NCI-H2029 (cell line): Measurements from ENCODE around the gene CWH43.
"Not testable (repeated sequence)": the region's sequence is repeated elsewhere in the genome, so short reads cannot be mapped to it uniquely, and the experiment has no call there.

Source experiments
- DNase-seq: peaks from one replicate; lab custom pipeline; 2025; lab: John Stamatoyannopoulos, UW

Gene CWH43

DNA sequence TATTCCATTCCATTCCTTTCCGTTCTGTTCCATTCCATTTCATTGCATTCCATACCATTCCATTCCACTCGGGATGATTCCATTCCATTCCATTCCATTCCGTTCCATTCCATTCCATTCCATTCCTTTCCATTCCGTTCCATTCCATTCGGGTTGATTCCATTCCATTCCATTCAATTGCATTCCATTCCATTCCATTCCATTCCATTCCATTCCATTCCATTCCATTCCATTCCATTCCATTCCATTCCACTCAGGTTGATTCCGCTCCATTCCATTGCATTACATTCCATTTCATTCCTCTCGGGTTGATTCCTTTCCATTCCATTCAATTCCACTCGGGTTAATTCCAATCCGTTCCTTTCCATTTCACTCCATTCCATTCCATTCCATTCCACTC lies 111.0 kb downstream of the CWH43 start:
- not testable (repeated sequence) for DNase-seq

DNA sequence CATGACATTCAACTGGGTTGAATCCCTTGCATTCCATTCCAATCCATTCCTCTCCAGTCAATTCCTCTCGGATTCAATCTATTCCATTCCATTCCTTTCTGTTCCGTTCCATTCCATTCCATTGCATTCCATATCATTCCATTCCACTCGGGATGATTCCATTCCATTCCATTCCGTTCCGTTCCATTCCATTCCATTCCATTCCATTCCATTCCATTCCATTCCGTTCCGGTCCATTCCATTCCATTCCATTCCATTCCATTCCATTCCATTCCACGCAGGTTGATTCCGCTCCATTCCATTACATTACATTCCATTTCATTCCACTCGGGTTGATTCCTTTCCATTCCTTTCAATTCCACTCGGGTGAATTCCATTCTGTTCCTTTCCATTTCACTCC lies 111.4 kb downstream of the CWH43 start:
- DNase-seq: not testable (repeated sequence)

DNA sequence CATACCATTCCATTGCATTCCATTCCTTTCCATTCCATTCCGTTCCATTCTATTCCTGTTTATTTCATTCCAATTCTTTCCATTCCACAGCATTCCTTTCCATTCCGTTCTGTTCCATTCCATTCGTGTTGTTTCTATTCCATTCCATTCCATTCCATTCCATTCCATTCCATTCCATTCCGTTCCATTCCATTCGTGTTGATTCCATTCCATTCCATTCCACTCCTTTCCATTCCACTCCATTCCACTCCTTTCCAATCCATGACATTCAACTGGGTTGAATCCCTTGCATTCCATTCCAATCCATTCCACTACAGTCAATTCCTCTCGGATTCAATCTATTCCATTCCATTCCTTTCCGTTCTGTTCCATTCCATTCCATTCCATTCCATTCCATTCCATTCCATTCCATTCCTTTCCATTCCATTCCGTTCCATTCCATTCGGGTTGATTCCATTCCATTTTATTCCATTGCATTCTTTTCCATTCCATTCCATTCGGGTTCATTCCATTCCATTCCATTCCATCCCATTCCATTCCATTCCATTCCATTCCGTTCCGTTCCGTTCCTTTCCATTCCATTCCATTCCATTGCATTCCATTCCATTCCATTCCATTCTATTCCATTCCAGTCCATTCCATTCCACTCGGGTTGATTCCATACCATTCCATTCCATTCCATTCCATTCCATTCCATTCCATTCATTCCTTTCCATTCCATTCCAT lies 112.1 kb downstream of the CWH43 start:
- DNase-seq: not testable (repeated sequence)

DNA sequence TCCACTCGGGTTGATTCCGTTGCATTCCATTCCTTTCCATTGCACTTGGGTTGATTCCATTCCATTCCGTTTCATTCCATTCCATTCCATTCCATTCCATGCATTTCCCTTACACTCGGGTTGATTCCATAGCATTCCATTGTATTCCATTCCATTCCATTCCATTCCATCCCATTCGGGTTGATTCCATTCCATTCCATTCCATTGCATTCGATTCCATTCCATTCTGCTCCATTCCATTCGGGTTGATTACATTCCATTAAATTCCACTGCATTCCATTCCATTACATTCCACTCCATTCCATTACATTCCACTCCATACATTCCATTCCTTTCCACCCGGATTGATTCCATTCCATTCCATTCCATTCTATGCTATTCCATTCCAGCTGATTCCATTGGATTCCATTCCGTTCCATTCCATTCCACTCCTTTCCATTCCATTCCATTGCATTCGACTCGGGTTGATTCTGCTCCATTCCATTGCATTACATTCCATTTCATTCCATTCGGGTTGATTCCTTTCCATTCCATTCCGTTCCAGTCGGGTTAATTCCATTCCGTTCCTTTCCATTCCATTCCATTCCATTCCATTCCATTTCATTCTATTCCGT lies 113.9 kb downstream of the CWH43 start:
- not testable (repeated sequence) for DNase-seq

DNA sequence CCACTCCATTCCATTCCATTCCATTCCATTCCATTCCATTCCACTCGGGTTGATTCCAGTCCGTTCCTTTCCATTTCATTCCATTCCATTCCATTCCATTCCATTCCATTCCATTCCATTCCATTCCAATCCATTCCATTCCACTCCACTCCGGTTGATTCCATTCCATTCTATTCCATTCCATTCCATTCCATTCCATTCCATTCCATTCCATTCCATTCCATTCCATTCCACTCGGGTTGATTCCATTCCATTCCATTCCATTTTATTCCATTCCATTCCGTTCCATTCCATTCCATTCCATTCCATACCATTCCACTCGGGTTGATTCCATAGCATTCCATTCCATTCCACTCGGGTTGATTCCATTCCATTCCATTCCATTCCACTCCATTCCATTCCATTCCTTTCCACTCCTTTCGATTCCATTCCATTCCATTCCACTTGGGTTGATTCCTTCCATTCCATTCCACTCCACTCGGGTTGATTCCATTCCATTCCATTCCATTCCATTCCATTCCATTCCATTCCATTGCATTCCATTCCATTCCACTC lies 116.3 kb downstream of the CWH43 start:
- not testable (repeated sequence) for DNase-seq

DNA sequence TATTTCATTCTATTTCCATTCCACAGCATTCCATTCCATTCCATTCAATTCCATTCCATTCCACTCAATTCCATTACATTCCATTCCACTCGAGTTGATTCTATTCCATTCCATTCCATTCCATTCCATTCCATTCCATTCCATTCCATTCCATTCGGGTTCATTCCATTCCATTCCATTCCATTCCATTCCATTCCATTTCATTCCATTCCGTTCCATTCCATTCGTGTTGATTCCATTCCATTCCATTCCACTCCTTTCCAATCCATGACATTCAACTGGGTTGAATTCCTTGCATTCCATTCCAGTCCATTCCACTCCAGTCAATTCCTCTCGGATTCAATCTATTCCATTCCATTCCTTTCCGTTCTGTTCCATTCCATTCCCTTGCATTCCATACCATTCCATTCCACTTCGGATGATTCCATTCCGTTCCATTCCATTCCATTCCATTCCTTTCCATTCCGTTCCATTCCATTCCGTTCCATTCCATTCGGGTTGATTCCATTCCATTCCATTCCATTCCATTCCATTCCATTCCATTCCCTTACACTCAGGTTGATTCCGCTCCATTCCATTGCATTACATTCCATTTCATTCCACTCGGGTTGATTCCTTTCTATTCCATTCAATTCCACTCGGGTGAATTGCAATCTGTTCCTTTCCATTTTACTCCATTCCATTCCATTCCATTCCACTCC lies 117.5 kb downstream of the CWH43 start:
- not testable (repeated sequence) for DNase-seq

DNA sequence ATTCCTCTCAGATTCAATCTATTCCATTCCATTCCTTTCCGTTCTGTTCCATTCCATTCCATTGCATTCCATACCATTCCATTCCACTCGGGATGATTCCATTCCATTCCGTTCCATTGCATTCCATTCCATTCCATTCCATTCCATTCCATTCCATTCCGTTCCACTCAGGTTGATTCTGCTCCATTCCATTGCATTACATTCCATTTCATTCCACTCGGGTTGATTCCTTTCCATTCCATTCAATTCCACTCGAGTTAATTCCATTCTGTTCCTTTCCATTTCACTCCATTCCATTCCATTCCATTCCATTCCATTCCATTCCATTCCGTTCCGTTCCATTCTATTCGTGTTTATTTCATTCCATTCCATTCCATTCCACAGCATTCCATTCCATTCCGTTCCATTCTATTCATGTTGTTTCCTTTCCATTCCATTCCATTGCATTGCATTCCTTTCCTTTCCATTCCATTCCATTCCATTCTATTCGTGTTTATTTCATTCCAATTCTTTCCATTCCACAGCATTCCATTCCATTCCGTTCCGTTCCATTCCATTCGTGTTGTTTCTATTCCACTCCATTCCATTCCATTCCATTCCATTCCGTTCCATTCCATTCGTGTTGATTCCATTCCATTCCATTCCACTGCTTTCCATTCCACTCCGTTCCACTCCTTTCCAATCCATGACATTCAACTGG lies 118.3 kb downstream of the CWH43 start:
- not testable (repeated sequence) for DNase-seq

DNA sequence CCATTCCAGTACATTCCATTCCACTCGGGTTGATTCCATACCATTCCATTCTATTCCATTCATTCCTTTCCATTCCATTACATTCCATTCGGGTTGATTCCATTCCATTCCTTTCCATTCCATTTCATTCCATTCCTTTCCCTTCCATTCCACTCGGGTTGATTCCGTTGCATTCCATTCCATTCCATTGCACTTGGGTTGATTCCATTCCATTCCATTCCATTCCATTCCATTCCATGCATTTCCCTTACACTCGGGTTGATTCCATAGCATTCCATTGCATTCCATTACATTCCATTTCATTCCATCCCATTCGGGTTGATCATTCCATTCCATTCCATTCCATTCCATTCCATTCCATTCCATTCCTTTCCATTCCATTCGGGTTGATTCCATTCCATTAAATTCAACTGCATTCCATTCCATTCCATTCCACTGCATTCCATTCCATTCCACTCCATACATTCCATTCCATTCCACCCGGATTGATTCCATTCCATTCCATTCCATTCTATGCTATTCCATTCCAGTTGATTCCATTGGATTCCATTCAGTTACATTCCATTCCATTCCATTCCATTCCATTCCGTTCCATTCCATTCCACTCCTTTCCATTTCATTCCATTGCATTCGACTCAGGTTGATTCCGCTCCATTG lies 119.3 kb downstream of the CWH43 start:
- DNase-seq: not testable (repeated sequence)

DNA sequence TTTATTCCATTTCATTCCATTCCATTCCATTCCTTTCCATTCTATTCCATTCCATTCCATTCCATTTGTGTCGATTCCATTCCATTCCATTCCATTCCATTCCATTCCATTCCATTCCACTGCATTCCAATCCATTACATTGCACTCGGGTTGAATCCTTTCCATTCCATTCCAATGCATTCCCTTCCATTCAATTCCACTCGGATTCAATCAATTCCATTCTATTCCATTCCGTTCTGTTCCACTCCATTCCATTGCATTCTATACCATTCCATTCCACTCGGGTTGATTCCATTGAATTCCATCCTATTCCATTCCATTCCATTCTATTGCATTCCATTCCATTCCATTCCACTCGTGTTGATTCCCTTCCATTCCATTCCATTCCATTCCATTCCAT lies 121.2 kb downstream of the CWH43 start:
- not testable (repeated sequence) for DNase-seq

DNA sequence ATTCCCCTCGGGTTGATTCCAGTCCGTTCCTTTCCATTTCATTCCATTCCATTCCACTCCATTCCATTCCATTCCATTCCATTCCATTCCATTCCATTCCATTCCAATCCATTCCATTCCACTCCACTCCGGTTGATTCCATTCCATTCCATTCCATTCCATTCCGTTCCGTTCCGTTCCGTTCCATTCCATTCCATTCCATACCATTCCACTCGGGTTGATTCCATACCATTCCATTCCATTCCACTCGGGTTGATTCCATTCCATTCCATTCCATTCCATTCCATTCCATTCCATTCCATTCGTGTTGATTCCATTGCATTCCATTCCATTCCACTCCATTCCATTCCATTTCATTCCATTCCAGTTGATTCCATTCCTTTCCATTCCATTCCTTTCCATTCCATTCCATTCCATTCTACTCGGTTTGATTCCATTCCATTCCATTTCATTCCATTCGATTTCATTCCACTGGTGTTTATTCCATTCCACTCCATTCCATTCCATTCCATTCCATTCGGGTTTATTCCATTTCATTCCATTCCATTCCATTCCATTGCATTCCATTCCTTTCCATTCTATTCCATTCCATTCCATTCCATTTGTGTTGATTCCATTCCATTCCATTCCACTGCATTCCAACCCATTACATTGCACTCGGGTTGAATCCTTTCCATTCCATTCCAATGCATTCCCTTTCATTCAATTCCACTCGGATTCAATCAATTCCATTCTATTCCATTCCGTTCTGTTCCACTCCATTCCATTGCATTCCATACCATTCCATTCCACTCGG lies 122.3 kb downstream of the CWH43 start:
- DNase-seq: not testable (repeated sequence)

DNA sequence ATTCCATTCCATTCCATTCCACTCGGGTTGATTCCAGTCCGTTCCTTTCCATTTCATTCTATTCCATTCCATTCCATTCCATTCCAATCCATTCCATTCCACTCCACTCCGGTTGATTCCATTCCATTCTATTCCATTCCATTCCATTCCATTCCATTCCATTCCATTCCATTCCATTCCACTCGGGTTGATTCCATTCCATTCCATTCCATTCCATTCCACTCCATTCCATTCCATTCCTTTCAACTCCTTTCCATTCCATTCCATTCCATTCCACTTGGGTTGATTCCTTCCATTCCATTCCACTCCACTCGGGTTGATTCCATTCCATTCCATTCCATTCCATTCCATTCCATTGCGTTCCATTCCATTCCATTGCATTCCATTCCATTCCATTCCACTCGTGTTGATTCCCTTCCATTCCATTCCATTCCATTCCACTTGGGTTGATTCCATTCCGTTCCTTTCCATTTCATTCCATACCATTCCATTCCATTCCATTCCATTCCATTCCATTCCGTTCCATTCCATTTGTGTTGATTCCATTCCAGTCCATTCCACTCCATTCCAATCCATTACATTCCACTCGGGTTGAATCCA lies 123.6 kb downstream of the CWH43 start:
- not testable (repeated sequence) for DNase-seq

DNA sequence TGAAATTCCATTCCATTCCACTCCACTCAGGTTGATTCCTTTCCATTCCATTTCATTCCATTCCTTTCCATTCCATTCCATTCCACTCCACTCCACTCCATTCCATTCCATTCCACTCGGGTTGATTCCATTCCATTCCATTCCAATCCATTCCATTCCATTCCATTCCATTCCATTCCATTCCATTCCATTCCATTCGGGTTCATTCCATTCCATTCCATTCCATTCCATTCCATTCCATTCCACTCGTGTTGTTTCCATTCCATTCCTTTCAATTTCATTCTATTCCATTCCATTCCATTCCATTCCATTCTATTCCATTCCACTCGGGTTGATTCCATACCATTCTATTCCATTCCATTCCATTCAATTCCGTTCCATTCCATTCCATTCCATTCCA lies 124.5 kb downstream of the CWH43 start:
- not testable (repeated sequence) for DNase-seq
